ENCODE data around the gene PHF12.
A peak's percentile ranks its signal among the peaks of the same experiment; 100 is the strongest.
"Not testable (repeated sequence)": the region's sequence is repeated elsewhere in the genome, so short reads cannot be mapped to it uniquely, and the experiment has no call there.

The PHF12 gene

DNA sequence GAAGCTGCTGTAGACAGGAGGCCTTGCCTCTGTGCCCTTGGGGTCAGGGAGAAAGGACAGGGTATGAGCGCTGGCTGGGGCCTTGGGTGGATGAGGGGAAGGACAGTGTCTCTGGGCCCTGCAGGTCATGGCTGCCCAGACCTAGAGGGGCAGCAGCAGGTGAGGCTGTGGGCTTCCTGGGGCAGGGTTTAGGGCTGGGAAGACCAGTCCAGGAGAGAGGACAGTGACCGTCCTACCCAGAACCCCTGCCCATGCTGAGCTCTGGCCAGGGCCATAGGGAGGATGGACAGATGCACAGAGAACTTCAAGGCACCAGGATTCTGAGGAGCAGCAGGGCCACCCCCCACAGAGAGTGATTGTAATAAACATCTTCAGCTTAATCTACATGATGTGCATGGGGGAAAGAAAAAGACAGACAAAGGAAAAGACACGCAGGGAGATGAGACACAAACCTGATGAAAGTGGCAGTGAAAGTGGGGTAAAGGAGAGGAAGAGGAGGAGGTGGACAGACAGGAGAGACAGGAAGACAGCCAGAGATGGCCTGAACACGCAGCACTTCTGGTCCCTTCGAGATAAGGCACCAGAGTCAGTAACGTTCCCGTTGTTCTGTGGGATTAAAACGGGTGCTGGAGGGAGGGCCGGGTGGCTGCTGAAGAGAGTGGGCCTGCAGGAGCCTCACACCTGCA lies 71.3 kb downstream of the PHF12 start:
- no peak for DNase-seq

DNA sequence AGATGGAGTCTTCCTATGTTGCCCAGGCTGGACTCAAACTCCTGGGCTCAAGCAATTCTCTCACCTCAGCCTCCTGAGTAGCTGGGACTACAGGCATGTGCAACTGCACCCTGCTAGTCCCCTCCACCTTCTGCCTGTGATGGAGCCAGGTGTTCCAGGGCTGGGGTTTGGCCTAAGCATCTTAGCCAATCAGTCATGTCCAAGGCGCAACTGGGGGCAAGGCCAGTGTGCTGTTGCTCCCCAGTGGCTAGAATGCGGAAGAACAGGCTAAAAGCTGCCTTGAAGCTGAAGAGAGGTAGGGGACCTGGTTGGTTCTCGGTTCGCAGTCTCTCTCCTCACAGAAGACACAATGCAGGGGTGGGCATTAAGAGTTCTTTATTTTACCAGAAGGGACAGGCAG lies 72.3 kb downstream of the PHF12 start:
- DNase-seq, result peak; percentile 20

DNA sequence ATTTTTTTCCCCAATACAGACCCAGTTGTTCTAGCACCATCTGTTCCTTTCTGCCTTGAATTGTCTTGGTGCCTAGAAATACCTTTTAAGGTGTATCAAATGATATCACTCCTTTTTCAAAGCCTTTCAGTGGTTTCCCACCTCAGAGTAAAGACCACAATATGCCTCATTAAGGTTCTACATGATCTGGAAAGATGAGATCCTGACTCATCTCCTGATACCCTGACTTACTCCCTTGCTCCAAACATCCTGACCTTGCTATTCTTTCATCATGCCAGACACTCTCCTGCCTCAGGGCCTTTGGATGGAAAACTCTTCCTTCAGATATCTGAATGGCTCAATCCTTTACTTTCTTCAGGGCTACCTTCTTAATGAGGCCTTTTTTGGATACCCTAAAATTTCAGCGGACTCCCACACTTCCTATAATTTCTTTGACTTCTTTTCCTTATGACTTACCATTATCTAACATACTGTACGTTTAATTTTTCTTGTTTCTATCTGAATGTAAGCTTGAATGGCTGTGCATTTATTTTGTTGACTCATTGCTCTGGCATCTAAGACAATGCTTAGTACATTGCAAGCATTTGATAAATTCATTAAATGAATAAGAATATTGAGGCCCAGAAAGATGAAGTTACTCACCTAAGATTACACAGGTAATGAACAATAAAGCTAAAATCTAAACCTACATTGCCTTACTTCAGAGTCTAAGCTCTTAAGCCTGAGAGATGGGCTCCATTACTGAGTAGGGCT lies 73.0 kb downstream of the PHF12 start:
- no peak for DNase-seq

DNA sequence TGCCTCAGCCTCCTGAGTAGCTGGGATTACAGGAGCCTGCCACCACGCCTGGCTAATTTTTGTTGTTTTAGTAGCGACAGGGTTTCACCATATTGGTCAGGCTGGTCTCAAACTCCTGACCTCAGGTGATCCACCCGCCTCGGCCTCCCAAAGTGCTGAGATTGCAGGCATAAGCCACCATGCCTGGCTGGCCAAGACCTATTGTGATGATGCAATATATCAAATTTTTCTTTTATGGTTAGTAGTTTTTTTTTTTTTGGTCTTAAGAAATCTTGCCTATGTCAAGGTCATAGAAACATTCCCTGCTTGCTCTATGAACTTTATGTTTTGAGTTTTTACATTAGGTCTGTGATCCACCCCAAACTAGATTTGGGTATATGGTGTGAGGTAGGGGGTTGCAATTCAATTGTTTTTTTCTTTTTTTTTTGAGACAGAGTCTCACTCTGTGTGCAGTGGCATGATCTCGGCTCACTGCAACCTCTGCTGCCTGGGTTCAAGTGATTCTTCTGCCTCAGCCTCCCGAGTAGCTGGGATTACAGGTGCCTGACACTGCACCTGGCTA lies 74.1 kb downstream of the PHF12 start:
- DNase-seq, result not testable (repeated sequence)

DNA sequence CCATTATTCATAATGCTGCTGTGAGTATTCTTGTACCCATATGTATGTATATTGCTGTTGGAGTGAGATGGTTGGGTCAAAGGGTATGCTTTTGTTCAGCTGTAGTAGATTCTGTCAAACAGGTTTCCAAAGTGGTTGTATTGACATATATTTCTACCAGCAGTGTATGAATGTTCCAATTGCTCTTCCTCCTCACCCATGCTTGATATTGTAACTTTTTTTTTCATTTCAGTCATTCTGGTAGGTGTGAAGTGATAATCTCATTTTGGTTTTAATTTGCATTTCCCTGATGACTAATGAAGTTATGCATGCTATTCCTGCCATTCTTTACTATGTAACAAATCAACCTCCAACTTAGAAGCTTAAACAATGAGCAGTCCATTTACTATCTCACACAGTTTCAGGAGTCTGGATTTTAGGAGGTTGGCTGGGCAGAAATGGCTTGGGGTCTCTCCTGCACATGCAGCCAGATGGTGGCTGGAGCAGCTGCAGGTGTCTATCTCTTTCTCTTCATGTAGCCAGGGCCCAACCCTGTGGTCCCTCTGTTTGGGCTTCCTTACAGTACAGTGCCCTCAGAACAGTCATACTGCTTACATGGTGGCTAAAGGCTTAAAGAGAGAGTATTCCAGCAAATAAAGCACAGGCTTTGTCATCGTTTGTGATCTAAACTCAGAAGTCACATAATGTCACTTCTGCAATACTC lies 75.3 kb downstream of the PHF12 start:
- DNase-seq, result peak; percentile 27

DNA sequence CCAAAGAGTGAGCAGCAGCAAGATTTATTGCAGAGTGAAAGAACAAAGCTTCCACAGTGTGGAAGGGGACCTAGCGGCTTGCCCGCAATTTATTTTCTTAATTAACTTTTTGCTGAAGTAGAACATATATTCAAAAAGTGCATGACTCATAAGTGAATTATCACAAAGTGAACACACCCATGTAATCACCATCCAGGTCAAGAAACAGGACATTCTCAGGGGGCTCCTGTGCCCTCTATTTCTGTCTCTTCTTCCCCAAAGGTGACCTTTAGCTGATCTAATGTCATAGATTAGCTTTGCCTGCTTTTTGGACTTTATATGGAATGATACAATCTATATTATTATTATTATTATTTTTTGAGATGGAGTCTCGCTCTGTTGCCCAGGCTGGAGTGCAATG lies 76.6 kb downstream of the PHF12 start:
- DNase-seq, result no peak

DNA sequence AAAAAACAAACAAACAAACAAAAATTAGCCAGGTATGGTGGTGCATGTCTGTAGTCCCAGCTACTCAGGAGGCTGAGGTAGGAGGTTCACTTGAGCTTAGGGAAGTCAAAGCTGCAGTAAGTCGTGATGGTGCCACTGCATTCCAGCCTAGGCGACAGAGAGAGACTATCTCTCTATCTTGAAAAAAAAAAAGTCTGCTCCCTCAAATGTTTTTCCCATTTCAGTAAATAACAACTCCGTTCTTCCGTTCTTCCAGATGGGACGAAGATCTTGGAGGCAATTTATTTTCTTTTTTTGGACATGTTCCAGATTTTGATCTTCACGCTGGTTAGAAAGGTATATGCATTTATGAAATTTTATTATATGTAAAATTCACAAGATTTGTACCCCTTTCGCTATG lies 77.5 kb downstream of the PHF12 start:
- DNase-seq, result no peak

DNA sequence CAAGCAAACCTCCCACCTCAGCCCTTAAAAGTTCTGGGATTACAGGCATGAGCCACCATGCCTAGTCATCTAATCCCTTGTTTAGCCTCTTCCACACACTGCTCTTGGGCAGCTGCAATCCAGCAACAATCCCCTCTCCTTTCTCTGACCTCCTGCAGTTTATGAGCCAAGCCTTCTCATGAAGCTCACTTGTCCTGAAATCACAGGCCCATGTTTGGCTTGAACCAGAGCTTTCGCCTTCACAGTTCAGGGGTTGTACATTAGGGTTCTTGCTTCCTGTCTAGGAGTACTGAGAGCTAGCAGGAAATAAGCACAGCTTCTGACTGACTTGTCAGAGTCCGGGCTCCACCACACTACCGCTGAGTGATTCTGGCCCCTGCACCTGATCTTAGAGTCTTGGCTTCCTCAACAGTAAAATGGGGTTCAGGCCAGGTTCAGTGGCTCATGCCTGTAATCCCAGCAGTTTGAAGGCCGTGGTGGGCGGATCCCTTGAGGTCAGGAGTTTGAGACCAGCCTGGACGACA lies 80.2 kb downstream of the PHF12 start:
- peak; percentile 48 for DNase-seq

DNA sequence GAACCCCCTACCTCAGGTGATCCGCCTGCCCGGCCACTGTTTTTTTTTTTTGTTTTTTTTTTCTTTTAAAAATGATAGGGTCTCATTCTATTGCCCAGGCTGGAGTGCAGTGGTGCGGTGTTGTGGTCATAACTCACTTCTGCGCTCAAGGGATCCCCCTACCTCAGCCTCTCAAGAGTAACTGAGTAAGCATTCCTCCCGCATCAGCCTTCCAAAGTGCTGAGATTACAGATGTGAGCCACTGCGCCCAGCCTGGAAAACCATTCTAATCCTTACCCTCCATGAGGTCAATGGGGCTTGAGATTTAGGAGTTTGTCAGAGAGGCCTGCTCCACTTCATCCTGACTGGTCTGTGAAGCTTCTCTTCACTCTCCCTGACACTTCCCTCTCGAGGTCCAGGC lies 84.0 kb downstream of the PHF12 start:
- DNase-seq, result no peak

DNA sequence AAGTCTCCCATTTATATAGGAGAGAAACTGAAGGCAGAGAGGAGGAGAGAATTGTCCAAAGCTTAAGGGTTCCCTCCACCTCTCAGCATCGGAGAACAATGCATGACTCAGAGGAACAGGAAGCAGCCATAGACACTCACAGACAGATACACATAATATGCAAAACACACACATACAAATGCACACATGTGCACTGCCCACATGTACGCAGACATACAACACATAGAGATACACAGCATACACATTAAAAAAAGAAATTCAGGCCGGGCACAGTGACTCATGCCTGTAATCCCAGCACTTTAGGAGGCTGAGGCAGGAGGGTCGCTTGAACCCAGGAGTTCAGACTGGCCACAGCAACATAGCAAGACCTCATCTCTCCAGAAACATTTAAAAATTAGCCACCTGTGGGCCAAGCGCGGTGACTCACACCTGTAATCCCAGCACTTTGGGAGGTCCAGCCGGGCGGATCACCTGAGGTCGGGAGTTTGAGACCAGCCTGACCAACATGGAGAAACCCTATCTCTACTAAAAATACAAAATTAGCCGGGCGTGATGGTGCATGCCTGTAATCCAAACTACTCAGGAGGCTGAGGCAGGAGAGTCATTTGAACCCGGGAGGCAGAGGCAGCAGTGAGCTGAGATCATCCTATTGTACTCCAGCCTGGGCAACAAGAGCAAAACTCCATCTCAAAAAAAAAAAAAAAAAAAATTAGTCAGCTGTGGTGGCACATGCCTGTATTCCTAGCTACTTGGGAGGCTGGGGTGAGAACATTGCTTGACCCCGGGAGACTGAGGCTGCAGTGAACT lies 85.2 kb downstream of the PHF12 start:
- DNase-seq, result no peak

DNA sequence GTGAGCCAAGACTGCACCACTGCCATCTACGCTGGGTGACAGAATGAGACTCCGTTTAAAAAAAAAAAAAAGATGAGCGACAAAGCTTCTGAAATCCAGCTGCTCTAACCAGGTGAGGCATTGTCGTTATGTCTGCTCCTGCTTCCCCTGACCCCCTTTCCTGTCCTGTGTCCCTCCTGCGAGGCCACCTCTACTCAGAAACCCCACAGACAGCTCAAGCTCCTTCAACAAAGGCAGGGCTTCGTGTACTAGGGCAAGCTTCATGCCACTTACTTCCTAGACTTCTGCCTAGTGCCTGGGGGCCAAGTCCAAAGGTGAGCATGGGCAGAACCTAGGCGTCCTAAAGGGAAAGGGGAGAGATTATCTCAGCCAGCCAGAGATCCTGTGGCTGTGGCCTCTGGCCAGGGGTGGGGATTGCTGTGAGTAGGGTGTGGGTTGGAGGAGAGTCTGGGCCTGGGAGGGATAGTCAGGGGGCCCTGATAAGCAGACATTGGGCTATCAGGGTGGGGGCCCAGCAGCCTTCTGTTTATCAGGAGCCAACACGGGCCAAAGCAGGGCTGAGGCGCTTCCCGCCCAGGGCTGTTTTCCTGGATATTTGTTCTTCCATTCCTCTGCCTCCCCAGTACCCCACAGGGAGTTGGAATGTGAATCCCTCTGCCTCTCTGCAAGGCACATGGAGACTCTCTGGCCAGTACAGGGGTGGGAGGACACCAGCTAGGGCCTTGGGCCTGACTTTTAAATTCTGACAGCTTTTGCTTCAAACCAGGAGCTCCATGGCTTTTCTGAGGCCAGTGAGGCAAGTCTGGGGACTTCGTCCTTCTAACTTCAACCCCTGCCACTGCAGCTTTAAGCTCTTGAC lies 86.1 kb downstream of the PHF12 start:
- no peak for DNase-seq

DNA sequence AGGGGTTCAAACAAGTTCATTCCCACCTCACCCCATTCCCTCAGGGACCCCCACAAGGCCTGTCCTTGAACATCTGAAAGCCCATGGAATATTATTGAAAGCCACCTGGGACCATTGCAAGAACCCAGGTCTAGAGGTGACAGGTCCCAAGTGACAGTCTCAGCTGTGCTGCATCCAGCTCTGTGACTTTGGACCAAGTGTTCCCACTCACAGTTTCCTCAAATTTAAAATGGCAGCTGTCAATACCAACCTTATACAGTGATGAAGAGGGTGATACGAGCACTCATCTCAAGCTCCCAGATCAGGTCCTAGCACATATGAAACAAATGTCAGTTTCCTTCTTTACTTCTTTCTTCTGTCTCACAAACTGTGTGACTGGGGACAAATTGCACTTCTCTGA lies 87.4 kb downstream of the PHF12 start:
- no peak for DNase-seq

DNA sequence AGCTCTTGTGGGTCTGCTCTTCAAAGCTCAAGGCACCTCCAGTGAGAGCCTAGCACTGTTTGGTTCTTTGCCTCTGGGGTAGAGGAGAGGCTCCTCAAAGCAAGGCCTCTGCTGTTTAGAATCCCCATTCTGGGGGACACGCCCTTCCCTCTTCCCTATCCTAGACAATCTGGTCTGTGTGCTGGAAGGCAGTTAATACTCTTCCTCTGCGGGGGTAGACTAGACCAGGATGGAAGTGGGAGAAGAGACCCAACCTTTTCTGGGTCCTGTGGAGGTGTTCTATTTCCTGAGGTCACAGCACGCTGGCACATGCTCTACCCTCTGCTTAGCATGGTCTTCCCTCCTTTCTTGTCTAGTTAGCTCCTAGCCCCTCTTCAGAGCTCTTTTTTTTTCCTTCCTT lies 88.8 kb downstream of the PHF12 start:
- no peak for DNase-seq

DNA sequence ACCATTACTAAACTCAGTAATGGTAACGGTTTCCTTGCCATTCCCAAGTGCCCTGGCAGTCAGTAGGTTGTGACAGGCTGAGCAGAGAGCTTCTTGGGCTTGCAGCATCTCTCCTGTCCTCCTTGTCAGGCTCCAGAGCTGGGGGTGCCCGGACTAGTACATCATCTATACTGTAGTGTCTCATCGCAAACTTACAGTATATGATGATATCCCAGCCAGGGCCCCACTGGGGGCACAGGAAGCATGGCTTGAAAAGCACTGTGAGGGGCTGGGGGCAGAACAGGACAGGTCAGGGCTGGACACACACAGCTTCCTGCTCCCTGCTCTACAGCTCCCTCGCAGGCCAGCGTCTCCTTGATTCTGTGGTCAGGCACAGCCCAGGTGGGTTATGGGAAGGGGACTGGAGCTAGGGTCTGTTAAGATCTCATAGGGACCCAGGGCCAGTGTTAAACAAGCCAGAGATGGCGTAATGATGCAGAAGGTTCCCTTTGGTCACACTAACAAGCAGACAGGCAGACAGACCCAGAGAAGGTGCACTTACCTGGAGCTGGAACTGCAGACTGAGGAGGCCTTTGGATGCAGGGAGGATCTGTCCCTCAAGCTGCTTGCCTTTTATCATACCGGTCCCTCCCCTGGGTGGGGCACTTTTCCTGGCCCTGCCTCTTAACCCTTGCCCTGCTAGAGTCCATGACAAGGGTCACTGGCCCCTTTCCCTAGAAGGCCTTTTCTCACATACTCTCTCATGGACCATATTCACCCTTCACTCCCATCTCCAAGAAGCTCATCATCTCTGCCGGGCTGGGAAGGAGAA lies 89.7 kb downstream of the PHF12 start:
- DNase-seq, result no peak

DNA sequence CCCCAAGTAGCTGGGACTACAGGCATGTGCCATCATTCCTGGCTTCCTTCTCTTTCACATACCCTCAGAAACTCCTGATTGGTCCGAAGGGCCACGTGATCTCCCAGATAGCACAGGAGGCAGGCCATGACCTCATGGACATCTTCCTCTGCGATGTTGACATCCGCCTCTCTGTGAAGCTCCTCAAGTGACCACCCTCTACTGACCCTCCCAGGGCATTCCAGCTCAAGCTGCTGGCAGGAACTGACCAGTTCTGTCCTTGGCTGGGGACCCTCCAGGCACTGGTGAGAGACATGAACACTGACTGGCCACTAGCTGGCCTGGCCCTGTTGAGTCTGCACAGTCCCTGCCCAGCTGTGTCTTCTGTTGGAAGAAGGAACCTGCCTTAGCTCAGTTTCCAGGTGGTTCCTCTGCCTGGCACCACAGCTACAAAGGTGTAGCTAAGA lies 90.9 kb downstream of the PHF12 start:
- no peak for DNase-seq

DNA sequence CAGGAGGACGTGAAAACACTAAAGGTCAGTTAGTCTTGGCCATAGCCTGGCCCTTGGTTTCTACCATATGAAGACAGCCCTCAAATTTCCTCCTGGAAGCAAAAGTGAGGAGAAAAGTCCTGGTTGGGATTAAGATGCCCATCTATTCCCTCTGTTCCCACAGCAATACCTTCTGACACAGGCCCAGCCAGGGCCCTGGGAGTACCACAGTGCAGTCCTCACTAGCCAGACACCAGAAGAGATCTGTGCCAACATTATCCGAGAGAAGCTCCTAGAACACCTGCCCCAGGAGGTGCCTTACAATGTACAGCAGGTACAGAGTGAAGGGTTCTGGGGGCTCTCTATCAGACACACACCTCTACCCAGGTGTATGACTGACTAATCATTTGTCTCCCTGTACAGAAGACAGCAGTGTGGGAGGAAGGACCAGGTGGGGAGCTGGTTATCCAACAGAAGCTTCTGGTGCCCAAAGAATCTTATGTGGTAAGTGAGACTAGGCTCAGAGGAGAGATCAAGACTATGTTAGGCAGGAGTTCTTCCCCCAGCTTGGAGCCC lies 92.4 kb downstream of the PHF12 start:
- DNase-seq, result no peak

DNA sequence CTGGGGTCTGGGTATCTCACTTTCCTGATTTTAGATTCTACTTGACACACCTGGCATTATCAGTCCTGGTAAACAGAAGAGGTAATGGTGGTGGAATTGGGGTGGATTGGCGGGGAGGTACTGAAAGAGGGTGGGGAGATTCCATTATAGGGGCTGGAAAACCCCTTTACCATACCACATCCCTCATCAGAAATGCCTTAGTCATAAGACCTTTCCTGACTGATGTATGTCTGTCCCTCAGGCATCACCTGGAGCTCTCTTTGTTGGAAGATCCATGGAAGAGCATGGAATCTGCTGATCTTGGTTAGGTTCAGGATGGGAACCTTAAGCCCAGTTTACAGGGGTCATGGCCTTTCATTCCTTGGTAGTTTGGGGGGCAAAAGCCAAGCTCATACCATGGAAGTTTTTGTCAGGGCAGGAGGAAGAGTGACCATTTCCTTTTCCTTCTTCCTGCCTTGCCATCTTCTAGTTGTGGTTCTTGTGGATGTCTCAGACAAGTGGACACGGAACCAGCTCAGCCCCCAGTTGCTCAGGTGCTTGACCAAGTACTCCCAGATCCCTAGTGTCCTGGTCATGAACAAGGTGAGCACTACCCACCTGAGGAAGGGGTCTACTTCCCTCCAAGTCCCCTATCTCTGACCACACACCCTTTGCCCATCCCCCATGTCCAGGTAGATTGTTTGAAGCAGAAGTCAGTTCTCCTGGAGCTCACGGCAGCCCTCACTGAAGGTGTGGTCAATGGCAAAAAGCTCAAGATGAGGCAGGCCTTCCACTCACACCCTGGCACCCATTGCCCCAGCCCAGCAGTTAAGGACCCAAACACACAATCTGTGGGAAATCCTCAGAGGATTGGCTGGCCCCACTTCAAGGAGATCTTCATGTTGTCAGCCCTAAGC lies 93.2 kb downstream of the PHF12 start:
- no peak for DNase-seq

DNA sequence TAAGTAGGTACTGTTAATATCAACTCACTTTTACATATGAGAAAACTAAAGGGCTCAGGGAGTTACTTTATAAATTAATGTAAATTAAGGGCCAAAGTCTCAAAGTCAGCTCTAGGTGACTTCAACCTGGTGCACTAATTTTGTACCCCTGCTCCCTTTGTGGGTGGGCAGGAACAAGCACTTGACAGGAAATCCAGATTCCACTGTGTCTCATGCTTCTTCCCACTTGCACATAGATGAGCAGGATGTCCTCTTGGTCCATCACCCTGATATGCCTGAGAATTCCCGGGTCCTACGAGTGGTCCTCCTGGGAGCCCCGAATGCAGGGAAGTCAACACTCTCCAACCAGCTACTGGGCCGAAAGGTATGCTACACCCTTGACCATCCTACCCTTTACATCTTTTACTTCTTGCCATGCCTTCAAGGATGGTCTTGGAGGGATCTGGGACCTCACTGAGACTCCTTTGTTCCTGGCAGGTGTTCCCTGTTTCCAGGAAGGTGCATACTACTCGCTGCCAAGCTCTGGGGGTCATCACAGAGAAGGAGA lies 95.2 kb downstream of the PHF12 start:
- DNase-seq, result no peak

DNA sequence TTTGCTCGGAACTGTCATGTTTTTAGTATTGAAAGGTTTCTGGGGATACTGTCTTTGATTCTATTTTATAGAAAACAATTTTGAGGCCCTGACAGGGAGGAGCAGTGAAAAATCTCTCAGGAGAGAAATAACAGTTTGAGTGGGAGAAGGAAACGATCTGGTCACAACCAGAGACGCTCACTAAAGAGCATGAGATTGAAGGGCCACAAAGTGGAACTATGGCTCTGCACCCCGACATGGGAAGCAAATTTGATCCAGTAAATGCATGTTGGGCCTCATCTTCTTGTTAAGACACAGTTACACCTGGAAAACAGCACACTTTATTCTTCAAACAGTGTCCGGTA lies 96.0 kb downstream of the PHF12 start:
- DNase-seq, result no peak
